GF-D8 (cell line): ENCODE data around the gene MYO1B.

Experiments used
- DNase-seq: peaks from one replicate; lab custom pipeline; 2025; lab: John Stamatoyannopoulos, UW

The MYO1B gene

GRCh38 chr2:191322828-191323506 is 77.8 kb downstream of the MYO1B start:
- no peak for DNase-seq

DNA sequence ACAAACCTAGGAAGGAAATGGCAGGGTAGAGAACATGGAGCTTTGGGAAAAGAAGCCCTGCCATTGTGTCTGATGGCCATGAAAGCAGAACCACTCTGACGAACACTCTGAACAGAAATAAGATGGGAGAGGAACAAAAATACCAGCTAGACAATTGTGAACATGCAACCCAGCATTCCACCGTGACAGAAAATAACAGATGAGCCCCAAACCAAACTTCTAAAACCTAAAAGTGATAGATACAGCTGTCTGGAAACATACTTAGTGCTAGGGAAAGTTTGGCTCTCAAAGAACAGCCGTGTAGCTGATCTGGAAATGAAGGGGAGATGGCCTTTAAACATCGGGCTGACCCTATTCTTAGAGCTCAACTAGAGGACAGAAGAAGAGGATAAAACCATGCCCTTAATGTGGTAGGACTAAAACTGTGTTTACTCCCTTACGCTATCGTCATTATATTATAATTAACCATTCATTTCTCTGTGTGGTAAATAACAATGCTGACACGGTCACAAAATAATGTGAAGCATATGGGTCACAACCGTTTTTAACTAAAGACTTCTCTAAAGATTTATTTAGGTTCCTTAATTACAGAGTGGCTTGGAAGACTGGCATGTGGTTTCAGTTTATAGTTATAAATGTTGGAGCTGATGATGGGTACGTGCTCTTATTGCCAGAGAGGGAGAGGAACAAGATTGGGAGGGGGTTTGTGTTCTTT is 80.6 kb downstream of the MYO1B start:
- DNase-seq = no peak

- no peak for DNase-seq
Measured at GRCh38 chr2:191327484-191327883, 82.3 kb downstream of the MYO1B start.

DNA sequence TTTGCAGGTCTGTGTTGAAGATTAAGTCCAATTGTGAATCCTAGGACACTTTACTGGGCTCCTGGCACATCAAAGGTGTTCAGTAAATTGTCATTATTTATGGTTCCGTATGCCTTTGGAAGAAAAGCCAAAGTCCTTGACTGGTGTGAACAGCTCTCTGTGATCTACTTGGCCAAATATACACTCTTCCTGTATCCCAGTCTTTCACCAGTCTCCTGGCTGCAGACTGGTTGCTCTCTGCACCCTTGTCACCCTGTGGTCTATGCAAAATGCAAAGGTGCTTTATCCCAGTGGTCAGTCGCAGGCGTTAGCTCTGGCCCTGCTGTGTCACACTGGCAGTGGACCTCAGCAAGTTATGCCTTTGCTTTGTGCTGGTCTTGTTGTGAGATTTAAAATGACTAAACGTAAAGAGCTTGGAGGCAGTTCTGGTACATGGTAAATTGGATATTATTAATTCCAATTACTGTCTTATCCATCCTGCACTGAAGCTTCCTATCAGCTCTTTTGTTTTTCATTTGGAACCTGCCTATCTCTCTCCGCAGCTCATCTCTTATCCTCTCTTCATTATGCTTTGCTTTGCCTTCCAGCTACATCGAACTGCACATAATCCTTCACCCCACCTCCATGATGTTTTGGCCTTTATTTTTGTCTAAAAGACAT is 83.1 kb downstream of the MYO1B start:
- DNase-seq = no peak

- no peak for DNase-seq
Measured at GRCh38 chr2:191329841-191330240, 84.6 kb downstream of the MYO1B start.

GRCh38 chr2:191333911-191334357 is 88.7 kb downstream of the MYO1B start:
- no peak for DNase-seq

DNA sequence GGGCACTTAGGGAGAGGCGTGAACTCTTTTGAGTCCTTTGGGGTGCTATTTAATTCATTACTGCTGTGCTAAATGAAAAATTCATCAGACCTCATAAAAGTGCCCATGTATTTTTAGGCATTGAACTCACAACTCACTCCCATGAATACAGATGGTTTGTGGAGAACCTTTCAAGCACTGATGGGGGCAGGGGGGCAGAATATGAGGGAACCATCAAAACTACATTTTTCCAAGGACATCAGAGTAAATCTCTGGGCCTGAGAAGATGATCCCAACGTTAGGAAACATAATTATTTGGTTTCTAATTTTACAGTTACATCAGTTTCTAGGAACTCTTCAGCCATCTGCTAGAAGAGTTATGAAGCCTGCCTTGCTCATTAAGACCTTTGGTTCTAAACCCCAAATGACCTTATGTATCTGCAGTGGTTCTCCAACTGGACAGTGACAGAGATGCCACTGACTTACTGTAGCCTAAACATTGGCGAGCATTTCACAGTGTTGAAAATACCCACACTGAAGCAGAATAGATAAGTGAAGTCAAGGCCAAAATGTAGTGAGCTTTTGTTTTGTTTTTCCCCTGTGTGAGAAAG is 90.8 kb downstream of the MYO1B start:
- DNase-seq = no peak

- no peak for DNase-seq
Measured at GRCh38 chr2:191341436-191341835, 96.2 kb downstream of the MYO1B start.

GRCh38 chr2:191343796-191344338 is 98.7 kb downstream of the MYO1B start:
- DNase-seq = no peak

DNA sequence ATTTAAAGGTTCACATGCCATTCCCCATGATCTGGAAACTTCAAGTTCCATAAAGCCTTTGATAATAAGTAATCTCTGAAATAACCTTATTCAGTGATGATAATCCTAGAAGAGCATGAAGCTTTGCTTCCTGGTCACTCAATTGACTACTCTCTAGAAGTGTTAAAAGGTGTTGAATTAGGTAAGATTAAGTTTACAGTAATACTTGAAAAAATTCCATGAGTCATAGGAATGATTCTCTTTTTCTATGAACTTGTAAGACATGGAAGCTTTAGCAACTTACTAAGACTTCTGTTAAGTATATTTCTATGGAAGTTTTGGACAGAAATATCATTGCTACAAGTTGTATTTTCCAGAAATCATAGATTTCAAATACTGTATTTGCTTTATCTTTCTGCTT is 100.6 kb downstream of the MYO1B start:
- no peak for DNase-seq

GRCh38 chr2:191347154-191347553 is 102.0 kb downstream of the MYO1B start:
- DNase-seq = no peak

GRCh38 chr2:191347881-191348280 is 102.7 kb downstream of the MYO1B start:
- no peak for DNase-seq

GRCh38 chr2:191349990-191350389 is 104.8 kb downstream of the MYO1B start:
- DNase-seq = no peak

GRCh38 chr2:191350826-191351225 is 105.6 kb downstream of the MYO1B start:
- DNase-seq = no peak

DNA sequence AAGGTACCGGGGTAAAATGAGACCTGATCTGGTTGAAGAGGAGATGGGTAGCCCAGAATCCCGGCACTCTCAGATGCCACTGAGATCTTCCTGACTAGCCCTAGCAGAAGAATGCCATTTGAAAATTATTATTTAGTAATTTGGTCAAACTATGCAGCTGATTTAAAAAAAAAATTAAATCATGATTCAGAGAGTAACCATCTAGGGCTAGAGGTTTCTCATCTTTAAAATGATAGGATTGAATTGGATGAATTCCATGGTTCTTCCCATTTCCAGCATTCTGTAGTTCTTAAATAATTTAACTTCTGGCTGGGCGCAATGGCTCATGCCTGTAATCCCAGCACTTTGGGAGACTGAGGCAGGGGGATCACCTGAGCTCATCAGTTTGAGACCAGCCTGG is 106.1 kb downstream of the MYO1B start:
- DNase-seq = no peak

DNA sequence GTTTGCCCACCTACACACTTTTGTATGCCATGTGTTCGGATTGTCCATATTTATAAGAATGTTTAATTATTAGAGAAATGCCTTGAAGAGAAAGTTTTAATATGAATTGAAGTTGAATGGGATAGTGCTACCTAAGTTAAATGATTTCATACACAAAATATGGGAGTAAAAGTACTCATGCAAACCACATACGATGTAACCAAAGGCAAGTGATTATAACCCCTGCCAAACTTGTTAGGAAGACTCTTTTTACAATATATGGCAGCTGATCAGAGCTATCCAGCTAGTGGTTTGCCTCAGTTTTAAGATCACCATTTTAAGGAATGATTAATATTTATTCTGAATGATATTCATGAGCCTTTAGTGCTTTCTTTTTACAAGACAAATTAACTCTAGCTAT is 106.7 kb downstream of the MYO1B start:
- no peak for DNase-seq

GRCh38 chr2:191352536-191352935 is 107.3 kb downstream of the MYO1B start:
- no peak for DNase-seq

DNA sequence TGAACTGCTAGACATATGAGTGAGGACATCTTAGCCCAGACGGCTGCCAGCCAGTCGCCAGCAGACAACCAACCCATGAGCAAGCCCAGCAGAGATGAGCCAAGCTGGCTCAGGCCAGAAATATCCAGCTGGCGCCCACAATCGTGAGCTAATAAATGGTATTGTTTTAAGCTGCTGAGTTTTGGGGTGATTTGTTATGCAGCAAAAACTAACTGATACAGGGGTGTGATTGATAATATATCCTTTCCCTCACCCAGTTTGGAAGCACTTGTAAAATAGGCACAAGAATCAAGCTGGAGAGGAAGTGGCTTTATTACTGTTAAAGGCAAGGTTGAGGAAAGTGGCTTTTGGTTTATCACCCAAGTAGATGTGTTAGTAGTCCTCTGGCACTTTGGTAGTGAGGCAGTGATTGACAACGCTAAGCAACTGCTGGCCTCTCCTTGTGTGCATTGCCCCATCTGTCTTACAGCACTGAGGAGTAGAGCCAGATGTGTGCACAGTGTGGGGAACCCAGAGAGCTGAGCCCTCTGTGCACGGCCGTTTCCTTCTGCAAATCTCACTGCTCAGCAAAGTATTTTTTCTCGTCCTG is 110.1 kb downstream of the MYO1B start:
- no peak for DNase-seq

- no peak for DNase-seq
Measured at GRCh38 chr2:191357678-191358077, 112.5 kb downstream of the MYO1B start.

DNA sequence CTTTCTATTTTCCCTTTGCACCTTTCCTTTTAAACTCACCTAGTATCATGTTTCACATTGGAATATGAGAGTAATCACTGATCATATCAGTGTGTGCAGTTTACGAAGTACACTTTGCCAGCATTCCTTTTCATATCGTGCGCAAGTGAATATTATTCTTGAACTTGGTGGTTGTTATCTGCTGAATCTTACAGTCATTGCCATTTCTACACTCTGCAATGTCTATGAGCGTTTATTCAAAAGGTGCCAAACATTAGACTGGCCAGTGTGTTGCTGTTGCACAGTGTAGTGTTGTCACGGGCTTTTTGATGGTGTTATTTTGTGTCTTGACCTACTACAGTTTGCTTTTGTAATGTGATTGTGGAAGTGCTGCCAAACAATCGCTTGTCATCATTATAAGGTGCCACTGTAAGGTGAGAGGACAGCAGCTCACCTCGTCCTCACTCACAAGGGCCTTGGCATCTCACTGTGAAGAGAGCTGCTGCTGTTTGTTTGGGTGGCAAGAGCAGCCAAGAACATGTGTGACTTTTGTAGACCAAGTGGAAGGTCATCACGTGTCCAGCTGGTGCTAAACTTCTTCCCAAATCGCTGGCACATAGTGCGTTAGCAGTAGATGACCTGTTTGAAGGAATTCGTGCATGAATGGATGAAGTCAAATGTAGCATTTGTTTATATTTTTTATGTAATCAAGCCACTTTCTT is 113.3 kb downstream of the MYO1B start:
- no peak for DNase-seq

DNA sequence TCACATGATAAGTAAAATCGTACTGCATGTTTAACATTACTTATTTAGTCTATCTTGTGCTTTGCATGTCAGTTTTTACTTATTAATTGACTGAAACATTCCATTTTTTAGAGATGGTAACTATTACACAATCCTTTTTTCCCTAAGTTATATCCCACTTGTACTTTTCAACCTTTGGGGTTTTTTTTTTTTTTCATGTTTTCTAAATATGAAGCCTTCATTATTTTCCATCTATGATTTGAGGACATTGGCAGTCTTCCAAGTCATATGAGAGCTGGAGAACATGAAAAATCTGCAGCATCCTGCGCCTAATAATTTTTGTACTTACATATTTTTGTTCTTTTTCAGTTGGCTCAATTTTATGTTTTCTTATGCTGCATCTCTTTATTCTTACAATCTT is 113.9 kb downstream of the MYO1B start:
- DNase-seq = no peak

DNA sequence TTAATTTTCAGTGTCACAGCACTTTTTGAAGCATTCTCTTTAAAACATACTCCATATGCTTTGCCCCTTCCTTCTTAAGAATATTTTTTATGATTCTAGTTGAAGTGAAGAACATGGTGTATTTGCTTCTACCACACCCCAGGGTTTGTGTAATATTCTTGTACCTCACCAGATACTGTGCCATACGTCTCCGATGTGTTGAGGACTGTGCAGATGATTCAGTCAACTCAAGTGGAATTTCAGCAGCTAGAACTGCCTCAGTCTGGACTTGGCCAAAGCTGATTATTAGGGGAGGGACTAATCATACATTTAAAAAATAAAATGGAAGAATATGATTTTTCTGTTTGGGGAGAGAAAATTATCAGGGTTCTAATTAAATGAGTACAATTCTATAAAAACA is 115.7 kb downstream of the MYO1B start:
- DNase-seq = no peak
